ENCODE measurements around the gene DNAH8.

DNAH8 gene

GRCh38 chr6:38687043-38687353, 28.1 kb upstream of the DNAH8 start:
- CTCF ChIA-PET, result interaction anchor here (1.4 to 1.7 kb wide), 2 partner anchors 10 to 27 kb away, joined by 3 to 5 read pairs; no protein-coding TSS in a partner anchor
- POLR2A ChIA-PET, result interaction anchor here (0.6 kb wide), 1 partner anchor 14 kb away, joined by 3 read pairs; no protein-coding TSS in a partner anchor
- no peak for DNase-seq (ENCODE audit: extremely low spot score)
- no peak for TF ChIP-seq CTCF (IDR thresholded peaks at IDR 0.05; ENCODE audit: control extremely low read depth, extremely low read depth, low read depth, missing control alignments)

- no peak for DNase-seq (ENCODE audit: extremely low spot score)
- POLR2A ChIA-PET, result interaction anchor here (0.6 to 1.7 kb wide), 2 partner anchors 13 to 15 kb away, joined by 3 to 9 read pairs; partner anchors contain the start of gene GLO1
- CTCF ChIA-PET, result interaction anchor here (1.1 to 1.4 kb wide), 2 partner anchors 27 to 54 kb away, joined by 3 read pairs; no protein-coding TSS in a partner anchor
- no peak for TF ChIP-seq CTCF (IDR thresholded peaks at IDR 0.05; ENCODE audit: control extremely low read depth, extremely low read depth, low read depth, missing control alignments)
Observed at GRCh38 chr6:38687549-38687948, 27.6 kb upstream of the DNAH8 start.

GRCh38 chr6:38688579-38689087, 26.5 kb upstream of the DNAH8 start:
- CTCF ChIA-PET, result interaction anchor here (1.1 to 1.4 kb wide), 3 partner anchors 15 to 55 kb away, joined by 3 to 4 read pairs (median 3); no protein-coding TSS in a partner anchor
- peak; percentile 45 for DNase-seq (ENCODE audit: extremely low spot score)
- TF ChIP-seq CTCF (IDR thresholded peaks at IDR 0.05; ENCODE audit: control extremely low read depth, extremely low read depth, low read depth, missing control alignments), result no peak
- POLR2A ChIA-PET, result interaction anchor here (1.7 kb wide), 1 partner anchor 14 kb away, joined by 9 read pairs; the partner anchor contains the start of gene GLO1

- no peak for DNase-seq (ENCODE audit: extremely low spot score)
- no peak for TF ChIP-seq CTCF (IDR thresholded peaks at IDR 0.05; ENCODE audit: control extremely low read depth, extremely low read depth, low read depth, missing control alignments)
- ChIA-PET CTCF (interaction anchor here (1.4 kb wide), 1 partner anchor 78 kb away, joined by 3 read pairs; no protein-coding TSS in a partner anchor), POLR2A (interaction anchor here (0.6 kb wide), 1 partner anchor 91 kb away, joined by 3 read pairs; no protein-coding TSS in a partner anchor)
Observed at GRCh38 chr6:38695227-38695900, 19.7 kb upstream of the DNAH8 start.

GRCh38 chr6:38695933-38696332, 19.2 kb upstream of the DNAH8 start:
- ChIA-PET POLR2A (interaction anchor here (0.6 kb wide), 1 partner anchor 91 kb away, joined by 3 read pairs; no protein-coding TSS in a partner anchor), CTCF (interaction anchor here (1.4 kb wide), 1 partner anchor 78 kb away, joined by 3 read pairs; no protein-coding TSS in a partner anchor)
- DNase-seq (ENCODE audit: extremely low spot score), result no peak
- no peak for TF ChIP-seq CTCF (IDR thresholded peaks at IDR 0.05; ENCODE audit: control extremely low read depth, extremely low read depth, low read depth, missing control alignments)

GRCh38 chr6:38696345-38696744, 18.8 kb upstream of the DNAH8 start:
- no peak for TF ChIP-seq CTCF (IDR thresholded peaks at IDR 0.05; ENCODE audit: control extremely low read depth, extremely low read depth, low read depth, missing control alignments)
- CTCF ChIA-PET, result interaction anchor here (1.4 kb wide), 1 partner anchor 77 kb away, joined by 3 read pairs; no protein-coding TSS in a partner anchor
- DNase-seq (ENCODE audit: extremely low spot score), result no peak
- POLR2A ChIA-PET, result interaction anchor here (0.6 kb wide), 1 partner anchor 92 kb away, joined by 3 read pairs; no protein-coding TSS in a partner anchor

All from GM10248 (cell line).